Measurements from ENCODE around the gene MAGI2.
"Not testable (repeated sequence)": the region's sequence is repeated elsewhere in the genome, so short reads cannot be mapped to it uniquely, and the experiment has no call there.

MAGI2 gene

GRCh38 chr7:78383096-78383880, 1070.2 kb downstream of the MAGI2 start:
- no peak for DNase-seq

GRCh38 chr7:78379148-78379547, 1074.3 kb downstream of the MAGI2 start:
- no peak for DNase-seq

- DNase-seq, result no peak
These were observed 1075.9 kb downstream of the MAGI2 start for GRCh38 chr7:78377532-78377931.

- DNase-seq, result no peak
These were observed 1082.5 kb downstream of the MAGI2 start for GRCh38 chr7:78370936-78371335.

- DNase-seq, result no peak
These were observed 1084.7 kb downstream of the MAGI2 start for GRCh38 chr7:78368771-78369170.

GRCh38 chr7:78367280-78367773, 1086.1 kb downstream of the MAGI2 start:
- DNase-seq, result no peak

- DNase-seq, result no peak
These were observed 1089.6 kb downstream of the MAGI2 start for GRCh38 chr7:78363866-78364265.

GRCh38 chr7:78359836-78360235, 1093.6 kb downstream of the MAGI2 start:
- DNase-seq, result no peak

GRCh38 chr7:78357709-78358108, 1095.8 kb downstream of the MAGI2 start:
- no peak for DNase-seq

GRCh38 chr7:78355834-78356233, 1097.6 kb downstream of the MAGI2 start:
- DNase-seq, result no peak

- DNase-seq, result no peak
These were observed 1102.5 kb downstream of the MAGI2 start for GRCh38 chr7:78350926-78351325.

GRCh38 chr7:78350391-78350790, 1103.1 kb downstream of the MAGI2 start:
- no peak for DNase-seq

GRCh38 chr7:78346827-78347226, 1106.6 kb downstream of the MAGI2 start:
- DNase-seq, result no peak

GRCh38 chr7:78345979-78346378, 1107.5 kb downstream of the MAGI2 start:
- no peak for DNase-seq

- no peak for DNase-seq
These were observed 1108.1 kb downstream of the MAGI2 start for GRCh38 chr7:78345293-78345911.

GRCh38 chr7:78334426-78334825, 1119.0 kb downstream of the MAGI2 start:
- no peak for DNase-seq

- no peak for DNase-seq
These were observed 1119.7 kb downstream of the MAGI2 start for GRCh38 chr7:78333530-78334425.

GRCh38 chr7:78329001-78329655, 1124.3 kb downstream of the MAGI2 start:
- no peak for DNase-seq

- no peak for DNase-seq
These were observed 1125.7 kb downstream of the MAGI2 start for GRCh38 chr7:78327718-78328117.

- DNase-seq, result no peak
These were observed 1126.6 kb downstream of the MAGI2 start for GRCh38 chr7:78326876-78327275.

GRCh38 chr7:78326189-78326588, 1127.3 kb downstream of the MAGI2 start:
- no peak for DNase-seq

- DNase-seq, result no peak
These were observed 1130.3 kb downstream of the MAGI2 start for GRCh38 chr7:78323118-78323517.

- DNase-seq, result not testable (repeated sequence)
These were observed 1131.2 kb downstream of the MAGI2 start for GRCh38 chr7:78322231-78322630.

Measured in activated T-cell treated with anti-CD3 and anti-CD28 coated beads, Interleukin-2, amount 50 U/mL, for 48 hours (primary cell).